ENCODE measurements around the gene TECR.

GRCh38 chr19:14582894-14583340 lies 53.5 kb downstream of the TECR start, which contains the start of gene CLEC17A:
- no peak for TF ChIP-seq RERE (CRISPR knock-in tag; IDR thresholded peaks at IDR 0.05; ENCODE audit: low read depth)
- no peak for TF ChIP-seq CTCF (CRISPR knock-in tag; IDR thresholded peaks at IDR 0.05)
- TF ChIP-seq SP1 (IDR thresholded peaks at IDR 0.05): no peak
- TF ChIP-seq SP1 (CRISPR knock-in tag; IDR thresholded peaks at IDR 0.05): no peak
- no peak for TF ChIP-seq ATF1 (CRISPR knock-in tag; IDR thresholded peaks at IDR 0.05)
- no peak for TF ChIP-seq E2F1 (CRISPR knock-in tag; IDR thresholded peaks at IDR 0.05)
- no peak for TF ChIP-seq ZKSCAN8 (CRISPR knock-in tag; IDR thresholded peaks at IDR 0.05; ENCODE audit: borderline replicate concordance)
- no peak for TF ChIP-seq POLR2A (IDR thresholded peaks at IDR 0.05; ENCODE audit: insufficient read depth in 1 of 2, low read depth in 2 of 2, low read length in 2 of 2)
- TF ChIP-seq ARID3A (IDR thresholded peaks at IDR 0.05; ENCODE audit: low read depth, low read length): no peak
- no peak for TF ChIP-seq CHD4 (IDR thresholded peaks at IDR 0.05; ENCODE audit: borderline replicate concordance, low read length)
